ENCODE data around the gene ZNF362. TPM values are rescaled to one million over a fixed set of nuclear protein-coding genes. Genes with fewer than 3 reads are reported as not detected.
A peak's percentile ranks its signal among the peaks of the same experiment; 100 is the strongest.

The ZNF362 gene
- total RNA-seq, 1 donor: 35.5 TPM

GRCh38 chr1:33341190-33341589, 84.9 kb downstream of the ZNF362 start:
- no peak for DNase-seq (ENCODE audit: low read depth in 2 of 3, low spot score in 2 of 3)

- no peak for DNase-seq (ENCODE audit: low read depth in 2 of 3, low spot score in 2 of 3)
Observed at GRCh38 chr1:33342041-33342723, 85.9 kb downstream of the ZNF362 start.

GRCh38 chr1:33343539-33343938, 87.2 kb downstream of the ZNF362 start:
- no peak for DNase-seq (ENCODE audit: low read depth in 2 of 3, low spot score in 2 of 3)

GRCh38 chr1:33344896-33345560, 88.7 kb downstream of the ZNF362 start:
- no peak for DNase-seq (ENCODE audit: low read depth in 2 of 3, low spot score in 2 of 3)

GRCh38 chr1:33346533-33346926, 90.2 kb downstream of the ZNF362 start:
- no peak for DNase-seq (ENCODE audit: low read depth in 2 of 3, low spot score in 2 of 3)

- DNase-seq (ENCODE audit: low read depth in 2 of 3, low spot score in 2 of 3): peak in 1 of 3 donors; percentile 30
Observed at GRCh38 chr1:33346927-33347649, 90.8 kb downstream of the ZNF362 start.

GRCh38 chr1:33347650-33347992, 91.3 kb downstream of the ZNF362 start:
- DNase-seq (ENCODE audit: low read depth in 2 of 3, low spot score in 2 of 3): no peak

- no peak for DNase-seq (ENCODE audit: low read depth in 2 of 3, low spot score in 2 of 3)
Observed at GRCh38 chr1:33348194-33348593, 91.9 kb downstream of the ZNF362 start.

GRCh38 chr1:33348676-33349080, 92.4 kb downstream of the ZNF362 start:
- peak in 2 of 3 donors; percentile 25 to 26 for DNase-seq (ENCODE audit: low read depth in 2 of 3, low spot score in 2 of 3)

GRCh38 chr1:33349081-33349759, 92.9 kb downstream of the ZNF362 start:
- peak in 2 of 3 donors; percentile 46 to 61 for DNase-seq (ENCODE audit: low read depth in 2 of 3, low spot score in 2 of 3)

- peak; percentile 60 to 83 (median 83) for DNase-seq (ENCODE audit: low read depth in 2 of 3, low spot score in 2 of 3)
Observed at GRCh38 chr1:33349778-33350610, 93.7 kb downstream of the ZNF362 start.

Small RNA genes lying within 50 kb of the gene (small RNA-seq; reads per million reads assigned to genes)
- not detected for gene RN7SKP16

Other genes with a start within 250 kb of the ZNF362 start
- 78.6 TPM for gene AK2, start 219.6 kb upstream of the ZNF362 start, total RNA-seq
- 0.81 TPM for gene AZIN2, start 175.3 kb upstream of the ZNF362 start, total RNA-seq
- 8.1 TPM for gene TRIM62, start 74.4 kb upstream of the ZNF362 start, total RNA-seq
- gene A3GALT2, start 64.6 kb downstream of the ZNF362 start, total RNA-seq: not detected
- 60.1 TPM for gene PHC2, start 174.6 kb downstream of the ZNF362 start, total RNA-seq
- 1.9 TPM for gene ZSCAN20, start 216.2 kb downstream of the ZNF362 start, total RNA-seq